ENCODE measurements around the gene CTBP2.
"Not testable (repeated sequence)": the region's sequence is repeated elsewhere in the genome, so short reads cannot be mapped to it uniquely, and the experiment has no call there.

CTBP2 gene

DNA sequence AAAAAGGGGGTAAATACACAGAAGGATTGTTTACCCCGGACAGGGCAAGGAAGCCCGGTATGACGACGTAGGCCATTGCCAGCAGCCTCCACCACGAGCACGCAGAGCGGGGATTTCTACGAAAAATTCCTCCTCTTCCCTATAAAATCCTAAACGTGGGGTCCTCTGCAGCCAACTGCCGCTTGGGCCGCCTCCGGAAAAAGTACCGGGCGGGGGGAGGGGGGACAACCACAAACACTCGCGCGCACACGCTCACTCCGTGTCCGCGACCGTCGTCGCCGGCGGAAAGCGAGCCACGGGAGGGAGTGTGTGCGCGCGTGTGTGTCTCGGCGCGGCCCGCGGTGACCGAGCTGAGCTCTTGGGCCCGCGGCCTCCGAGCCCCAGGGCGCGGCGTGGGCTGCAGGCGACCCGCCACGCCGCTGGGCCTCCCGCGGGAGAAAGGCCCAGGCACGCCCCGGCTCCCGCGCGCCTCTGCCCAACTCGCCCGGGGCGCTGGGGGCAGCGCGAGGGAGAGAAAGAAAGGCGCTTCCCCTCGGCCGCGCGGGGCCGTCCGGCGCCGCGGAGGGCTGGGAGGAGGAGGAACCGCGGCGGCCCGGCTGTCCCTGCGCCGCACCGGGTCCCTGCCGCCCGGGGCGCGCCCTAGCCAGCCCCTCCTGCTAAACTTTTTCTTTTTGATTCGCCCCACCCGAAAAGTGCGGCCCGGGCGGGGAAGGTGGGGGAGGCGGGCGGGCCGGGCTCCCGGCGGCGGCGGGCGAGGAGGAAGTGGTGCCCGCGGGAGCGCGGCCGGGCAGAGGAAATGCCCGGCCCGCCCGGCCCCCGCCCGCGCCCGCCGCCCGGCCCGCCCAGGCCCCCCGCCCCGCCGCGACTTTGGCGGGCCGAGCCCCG lies 1.5 kb downstream of the CTBP2 start:
- no peak for DNase-seq (ENCODE audit: low read depth, low spot score)

GRCh38 chr10:125158275-125158600 lies 2.1 kb downstream of the CTBP2 start:
- no peak for DNase-seq (ENCODE audit: low read depth, low spot score)

DNA sequence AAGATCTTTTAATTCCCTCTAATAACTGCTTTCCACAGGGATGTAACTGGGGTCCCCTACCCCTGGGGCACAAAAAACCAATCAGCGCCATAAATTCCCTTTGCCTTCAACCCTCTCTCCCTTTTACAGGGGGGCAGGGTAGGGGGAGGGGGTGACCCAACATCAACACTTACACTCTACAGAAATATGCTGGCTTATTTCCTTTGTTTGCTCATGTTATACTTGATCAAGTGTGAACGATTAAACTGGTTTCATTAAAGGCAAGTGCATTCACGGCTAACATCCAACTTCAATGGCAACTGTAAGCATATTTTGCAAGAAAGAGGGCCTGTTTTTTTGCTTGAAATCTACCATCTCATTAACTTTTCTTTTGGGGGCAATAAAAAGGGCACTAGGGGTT lies 2.9 kb downstream of the CTBP2 start:
- no peak for DNase-seq (ENCODE audit: low read depth, low spot score)

- DNase-seq (ENCODE audit: low read depth, low spot score) = no peak
These were observed 3.5 kb downstream of the CTBP2 start for GRCh38 chr10:125156739-125157480.

GRCh38 chr10:125156196-125156595 lies 4.2 kb downstream of the CTBP2 start:
- DNase-seq (ENCODE audit: low read depth, low spot score) = no peak

GRCh38 chr10:125155101-125155500 lies 5.3 kb downstream of the CTBP2 start:
- DNase-seq (ENCODE audit: low read depth, low spot score) = no peak

DNA sequence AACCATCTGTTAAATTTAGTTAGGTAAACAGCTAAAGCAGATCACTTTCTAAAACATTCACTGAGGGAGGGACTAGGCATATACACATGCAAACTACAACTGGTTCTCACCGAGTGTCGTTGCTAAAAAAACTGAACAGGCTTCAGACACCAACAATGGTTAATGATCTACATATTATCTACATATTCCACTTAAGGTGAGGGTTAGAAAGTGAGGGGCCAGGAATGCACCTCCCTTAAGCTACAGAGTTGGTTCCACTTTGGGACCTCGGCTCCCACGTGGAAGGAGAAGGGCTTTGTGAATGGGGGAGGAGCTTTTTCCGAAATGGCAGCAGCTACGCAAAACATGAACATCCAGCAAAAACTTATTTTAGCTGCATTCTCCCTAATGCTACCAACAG lies 5.8 kb downstream of the CTBP2 start:
- no peak for DNase-seq (ENCODE audit: low read depth, low spot score)

DNA sequence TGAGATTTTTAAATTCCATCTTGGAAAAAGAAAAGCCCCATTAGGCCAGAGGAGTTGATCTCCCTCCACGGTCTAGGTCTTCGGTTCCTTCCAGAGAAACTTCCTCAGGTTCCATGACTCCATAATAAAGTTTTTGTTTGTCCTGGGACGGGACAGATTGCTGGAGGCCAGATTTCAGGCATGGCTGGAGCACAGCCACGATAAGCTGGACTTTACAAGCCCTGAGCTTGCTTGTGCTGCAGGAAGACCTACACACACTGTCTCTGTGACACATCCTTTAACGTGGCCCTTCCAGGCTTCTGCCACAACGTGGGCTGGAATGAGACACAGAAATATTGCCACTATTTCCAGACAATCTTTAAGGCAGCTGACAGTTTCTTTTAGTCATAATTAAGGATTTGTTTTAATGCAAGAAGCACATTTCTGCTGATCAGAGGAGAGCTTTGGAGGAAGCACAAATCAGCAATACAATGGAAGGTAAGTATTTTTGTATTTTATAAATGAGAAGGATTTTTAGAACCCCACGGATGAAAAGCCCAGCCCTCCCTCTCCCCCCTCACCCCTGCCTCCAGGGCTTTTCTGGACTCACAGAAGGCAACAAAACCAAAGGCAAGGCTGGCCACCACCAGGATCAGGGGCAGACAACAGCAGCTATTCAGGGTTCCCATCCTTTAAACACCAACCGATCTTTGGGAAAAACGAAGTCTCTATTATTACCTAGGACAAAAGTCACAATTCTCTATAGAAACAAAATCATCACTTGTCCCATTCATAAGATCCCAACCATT lies 6.5 kb downstream of the CTBP2 start:
- DNase-seq (ENCODE audit: low read depth, low spot score) = no peak

DNA sequence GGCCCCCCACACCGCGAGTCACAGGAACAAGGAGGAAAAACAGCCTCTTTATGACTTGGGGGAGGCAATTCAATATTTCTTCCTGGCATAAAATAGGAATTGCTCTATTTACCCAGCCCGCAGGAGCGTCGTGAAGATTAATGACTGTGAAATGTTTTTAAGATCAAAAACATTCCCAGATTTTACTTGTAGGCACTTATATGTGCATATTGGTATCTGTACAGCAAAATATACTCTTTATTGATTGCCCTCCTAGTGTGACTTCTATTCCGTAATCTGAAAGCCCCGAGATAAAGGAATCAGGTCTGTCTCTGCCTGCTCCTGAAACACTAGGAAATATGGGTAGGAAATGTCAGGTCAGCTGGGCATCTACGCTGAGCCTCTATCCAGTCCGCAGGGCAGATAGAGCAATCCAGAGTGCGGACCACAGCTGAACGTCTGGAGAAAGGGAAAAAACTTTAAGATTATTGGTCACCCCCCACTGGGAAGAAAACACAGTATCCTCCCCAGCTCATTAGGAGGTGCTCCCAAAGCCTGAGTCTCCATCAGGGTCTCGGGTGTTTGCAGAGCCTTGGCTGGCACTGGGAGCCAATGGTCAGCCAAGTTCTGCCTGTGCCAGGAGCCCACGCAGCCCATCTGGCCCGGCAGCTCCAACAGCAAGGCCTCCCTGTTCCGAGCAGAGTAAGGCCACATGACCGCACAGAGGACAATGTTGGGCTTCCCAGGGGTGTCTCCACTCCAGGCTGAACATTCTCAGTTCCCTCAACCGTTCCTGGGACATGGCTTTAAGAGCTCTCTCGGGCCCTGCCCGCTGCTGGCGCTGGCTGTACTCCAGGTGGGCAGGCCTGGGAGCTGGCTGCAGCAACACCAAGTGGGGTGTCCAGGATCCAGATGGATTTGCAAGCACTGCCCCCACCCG lies 7.7 kb downstream of the CTBP2 start:
- no peak for DNase-seq (ENCODE audit: low read depth, low spot score)

GRCh38 chr10:125151553-125152449 lies 8.6 kb downstream of the CTBP2 start:
- DNase-seq (ENCODE audit: low read depth, low spot score) = no peak

DNA sequence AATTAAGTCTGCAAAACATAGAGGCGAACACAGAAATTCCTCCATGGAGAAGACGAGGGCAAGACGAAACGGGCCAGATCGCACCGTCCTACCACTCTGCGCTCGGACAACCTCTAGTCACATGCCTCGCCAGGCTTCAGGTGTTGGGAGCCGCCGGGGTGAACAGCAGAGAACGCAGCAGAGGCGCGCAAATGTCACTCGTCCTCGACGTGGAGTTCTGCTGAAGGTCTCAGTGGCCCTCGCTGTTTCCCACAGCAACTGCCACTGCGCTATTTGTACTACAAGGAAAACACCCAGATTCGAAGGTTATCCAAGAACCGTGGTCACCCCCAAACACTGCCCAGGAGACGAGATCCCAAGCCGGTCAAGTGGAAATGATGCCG lies 9.2 kb downstream of the CTBP2 start:
- DNase-seq (ENCODE audit: low read depth, low spot score) = no peak

DNA sequence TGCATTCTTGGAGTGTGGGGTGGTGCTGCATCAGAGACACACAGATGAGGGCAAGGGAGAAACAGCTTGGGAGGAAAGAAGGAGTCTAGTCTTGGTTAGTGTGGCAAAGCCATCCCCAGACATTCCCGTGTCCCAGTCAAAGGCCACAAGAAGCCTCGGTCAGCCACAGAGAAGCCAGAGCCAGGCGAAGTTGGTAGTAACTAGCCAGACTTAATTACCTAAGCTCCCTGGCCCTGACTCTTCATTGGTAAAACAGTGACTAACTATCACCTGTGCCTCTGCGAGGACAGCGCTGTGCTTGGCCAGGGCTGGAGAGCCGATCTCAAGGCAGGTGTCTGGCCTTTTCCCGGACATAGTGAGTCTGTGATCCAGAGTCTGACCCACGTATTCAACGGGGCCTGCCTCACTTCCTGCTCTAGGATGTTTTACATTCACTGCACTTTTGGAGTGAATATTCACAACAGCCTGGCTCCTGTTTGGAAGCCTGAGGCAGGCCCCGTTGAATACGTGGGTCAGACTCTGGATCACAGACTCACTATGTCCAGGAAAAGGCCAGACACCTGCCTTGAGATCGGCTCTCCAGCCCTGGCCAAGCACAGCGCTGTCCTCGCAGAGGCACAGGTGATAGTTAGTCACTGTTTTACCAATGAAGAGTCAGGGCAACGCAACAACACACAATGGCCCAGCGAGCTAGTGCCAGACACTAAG lies 9.8 kb downstream of the CTBP2 start:
- DNase-seq (ENCODE audit: low read depth, low spot score) = not testable (repeated sequence)

- DNase-seq (ENCODE audit: low read depth, low spot score) = no peak
These were observed 10.7 kb downstream of the CTBP2 start for GRCh38 chr10:125149680-125150047.

DNA sequence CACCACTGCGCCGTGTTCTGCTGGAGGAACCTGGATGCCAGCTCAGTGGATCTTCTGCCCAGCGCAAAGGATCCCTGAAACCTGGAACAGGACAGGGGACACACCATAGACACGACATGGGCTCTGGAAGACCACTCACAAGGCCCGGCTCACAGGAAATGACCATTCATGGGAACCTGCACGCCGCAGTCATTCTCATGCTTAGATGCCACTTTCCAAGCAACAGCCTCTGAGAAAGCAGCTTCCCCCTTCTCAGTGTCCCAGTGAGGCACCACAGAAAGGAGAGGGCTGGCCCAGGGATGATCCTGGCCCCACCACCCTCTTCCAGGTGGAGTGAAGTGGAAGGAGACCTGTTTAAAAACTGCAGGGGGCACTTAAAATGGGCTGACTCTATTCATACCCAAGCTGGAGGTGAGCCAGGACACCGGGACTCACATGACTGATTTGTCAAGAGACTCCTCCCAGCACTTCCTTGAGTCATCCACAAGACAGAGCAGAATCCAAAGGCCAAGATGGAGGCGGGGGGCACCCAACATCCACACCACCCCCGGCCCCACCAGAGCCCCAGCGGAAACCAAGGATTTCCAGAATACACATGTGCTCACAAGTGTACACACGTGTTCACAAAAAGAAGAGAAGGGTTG lies 11.2 kb downstream of the CTBP2 start:
- no peak for DNase-seq (ENCODE audit: low read depth, low spot score)

- no peak for DNase-seq (ENCODE audit: low read depth, low spot score)
These were observed 11.8 kb downstream of the CTBP2 start for GRCh38 chr10:125148528-125148927.

DNA sequence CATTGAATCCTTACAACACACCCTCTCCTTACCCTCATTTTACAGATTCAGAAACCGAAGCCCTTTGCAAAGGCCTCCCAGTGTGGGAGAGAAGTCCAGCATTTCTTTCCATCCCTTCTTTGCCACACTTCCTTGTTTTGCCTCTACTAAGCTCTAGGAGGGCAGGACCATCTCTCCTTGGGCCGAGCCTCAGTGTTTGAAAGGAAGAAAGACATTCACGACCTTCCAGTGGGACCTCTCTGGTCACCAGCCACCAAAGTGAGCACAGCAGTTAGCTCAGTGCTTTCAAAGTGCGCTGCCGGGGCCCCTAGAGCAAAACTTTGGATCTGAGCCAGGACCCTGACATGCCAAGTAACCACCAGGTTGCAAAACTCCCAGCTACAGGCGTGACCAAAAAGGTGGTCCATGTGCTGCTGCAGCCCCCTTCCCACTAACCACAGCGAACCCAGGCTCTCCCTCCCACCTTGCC lies 12.4 kb downstream of the CTBP2 start:
- DNase-seq (ENCODE audit: low read depth, low spot score) = no peak

GRCh38 chr10:125146791-125147579 lies 13.4 kb downstream of the CTBP2 start:
- DNase-seq (ENCODE audit: low read depth, low spot score) = no peak

GRCh38 chr10:125145636-125146035 lies 14.7 kb downstream of the CTBP2 start:
- no peak for DNase-seq (ENCODE audit: low read depth, low spot score)

Data from iPS DF 19.7 (cell line).